ENCODE data around the gene WDFY4. TPM values are rescaled to one million over a fixed set of nuclear protein-coding genes. Genes with fewer than 3 reads are reported as not detected.
A peak's percentile ranks its signal among the peaks of the same experiment; 100 is the strongest.

WDFY4 gene
- polyA plus RNA-seq, 1 donor from 2014 or later = 78.7 TPM

DNA sequence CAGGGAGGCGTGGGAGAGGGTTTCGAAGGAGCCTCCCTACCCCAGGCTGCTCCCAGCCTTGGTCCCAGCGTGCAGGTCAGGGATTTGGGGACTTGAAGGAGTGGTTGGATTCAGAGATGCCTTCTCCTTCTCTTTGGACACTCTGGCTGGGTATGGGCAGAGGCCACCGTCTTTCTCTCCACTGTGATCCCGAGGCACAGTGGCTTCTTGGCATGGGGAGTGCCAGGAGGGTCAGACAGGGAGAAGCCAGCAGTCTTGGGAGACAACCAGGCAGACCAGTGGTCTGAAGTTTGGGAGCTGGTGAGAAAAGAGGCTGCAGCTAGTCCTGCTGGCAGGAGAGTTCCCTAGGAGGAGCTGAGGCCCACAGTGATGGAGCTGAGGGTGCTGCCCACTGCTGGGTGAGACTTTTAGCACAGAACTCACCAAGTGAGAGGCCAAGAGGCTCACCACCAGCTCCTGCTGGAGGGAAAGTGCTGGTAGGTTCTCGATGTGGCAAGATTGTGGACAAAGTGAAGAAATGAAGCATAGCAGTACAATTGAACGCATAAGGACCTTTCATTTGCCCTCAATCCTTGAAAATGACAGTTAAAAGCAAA, 35.2 kb upstream of the WDFY4 start:
- Mint-ChIP-seq H3K27me3 (peaks cover 12% of the 10 kb centered on the region), H3K36me3 (no peaks in the 10 kb centered on the region), H3K4me3 (no peak overlapping the region), H3K9me3 (no peaks in the 10 kb centered on the region), H3K27ac (no peak overlapping the region), H3K4me1 (peaks cover 6 to 13% (median 11%) of the 10 kb centered on the region in 3 donors)

DNA sequence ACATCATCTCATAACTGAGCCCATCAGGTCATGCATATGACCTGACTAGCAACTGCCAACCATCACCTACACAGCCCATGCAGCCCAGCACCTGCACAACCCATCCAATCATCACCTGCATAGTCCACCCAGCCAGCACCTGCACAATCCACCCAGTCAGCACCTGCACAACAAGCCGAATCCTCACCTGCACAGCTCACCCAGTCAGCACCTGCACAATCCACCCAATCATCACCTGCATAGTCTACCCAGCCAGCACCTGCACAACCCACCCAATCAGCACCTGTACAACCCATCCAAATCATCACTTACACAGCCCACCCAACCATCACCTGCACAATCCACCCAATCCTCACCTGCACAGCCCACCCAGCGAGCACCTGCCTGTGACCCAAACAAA, 33.4 kb upstream of the WDFY4 start:
- Mint-ChIP-seq H3K27me3 (peaks cover 12% of the 10 kb centered on the region), H3K36me3 (no peaks in the 10 kb centered on the region), H3K9me3 (no peaks in the 10 kb centered on the region), H3K4me1 (peaks cover 8 to 13% (median 12%) of the 10 kb centered on the region in 3 donors), H3K4me3 (no peak overlapping the region), H3K27ac (peak overlapping the region in 1 of 3 donors; percentile 70)

DNA sequence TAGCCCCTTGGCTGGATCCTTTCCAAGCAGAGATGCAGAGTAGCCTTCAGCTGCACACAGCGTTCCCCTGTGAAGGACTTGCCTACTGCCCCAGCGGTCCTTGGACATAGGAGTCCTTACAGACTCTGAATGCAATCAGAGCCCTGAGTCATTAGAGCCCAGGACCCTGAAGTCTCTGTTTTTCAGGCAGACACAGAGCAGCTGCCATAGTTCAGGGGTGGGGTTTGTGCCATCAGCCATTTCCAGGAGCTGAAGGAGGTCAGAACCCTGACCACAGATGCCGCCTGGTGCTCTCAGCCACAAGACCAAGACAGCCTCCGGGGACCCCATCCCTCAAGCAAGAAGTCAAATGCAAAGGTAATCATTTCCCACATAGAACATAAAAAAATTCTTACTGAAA, 32.8 kb upstream of the WDFY4 start:
- H3K4me3 Mint-ChIP-seq = no peak overlapping the region
- peak overlapping the region in 2 of 3 donors; percentile 26 to 70 for H3K27ac Mint-ChIP-seq
- no peaks in the 10 kb centered on the region for H3K9me3 Mint-ChIP-seq
- H3K36me3 Mint-ChIP-seq = no peaks in the 10 kb centered on the region
- peaks cover 12% of the 10 kb centered on the region for H3K27me3 Mint-ChIP-seq
- H3K4me1 Mint-ChIP-seq = peaks cover 11 to 17% (median 17%) of the 10 kb centered on the region in 3 donors

DNA sequence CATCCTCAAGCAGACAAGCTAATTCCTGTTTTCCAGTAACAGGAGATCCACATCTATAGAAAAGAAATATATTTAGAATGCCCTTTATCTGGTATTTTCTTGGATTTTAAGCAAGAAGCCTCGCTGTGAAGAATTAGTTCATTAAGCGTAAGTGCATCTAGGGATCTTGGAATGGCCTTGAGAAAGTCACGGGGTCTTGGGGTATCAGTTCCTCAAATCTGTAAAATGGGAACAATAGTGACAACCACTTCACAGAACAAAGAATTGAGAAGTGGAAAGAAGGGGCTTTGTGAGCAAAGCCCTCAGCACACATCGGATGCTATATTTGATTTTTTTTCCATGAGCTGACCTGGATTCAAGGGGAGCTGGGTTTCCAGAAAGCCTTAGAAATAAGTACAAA, 32.3 kb upstream of the WDFY4 start:
- no peak overlapping the region for H3K4me3 Mint-ChIP-seq
- peaks cover 12% of the 10 kb centered on the region for H3K27me3 Mint-ChIP-seq

DNA sequence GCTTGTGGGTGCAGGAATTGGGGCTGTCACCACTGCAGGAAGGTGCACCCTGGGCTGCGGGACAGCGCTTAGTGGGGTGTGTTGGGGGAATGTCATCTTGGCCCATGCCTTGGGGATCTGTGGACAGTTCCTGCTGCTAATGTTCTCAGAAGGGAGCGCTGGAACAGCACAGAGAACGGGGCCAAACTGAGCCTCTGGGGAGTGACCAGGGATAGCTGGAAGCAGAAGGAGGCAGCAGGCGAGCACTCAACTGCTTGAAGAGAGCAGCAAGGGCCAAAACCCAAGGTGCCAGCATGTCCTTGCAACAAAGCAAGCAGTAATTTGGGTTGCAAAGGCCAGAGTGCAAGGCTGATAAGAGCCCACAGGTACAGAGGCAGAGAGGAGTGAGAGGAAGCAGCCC, 31.3 kb upstream of the WDFY4 start:
- H3K4me1 Mint-ChIP-seq = peaks cover 17 to 21% (median 21%) of the 10 kb centered on the region in 3 donors
- H3K27ac Mint-ChIP-seq = peak overlapping the region in 1 of 3 donors; percentile 73
- no peaks in the 10 kb centered on the region for H3K9me3 Mint-ChIP-seq
- no peak overlapping the region for H3K4me3 Mint-ChIP-seq
- H3K27me3 Mint-ChIP-seq = peaks cover 11% of the 10 kb centered on the region
- H3K36me3 Mint-ChIP-seq = no peaks in the 10 kb centered on the region

More for the DNA sequence above, 32.3 kb upstream of the WDFY4 start:
- no peaks in the 10 kb centered on the region for H3K36me3 Mint-ChIP-seq
- peaks cover 11 to 17% (median 17%) of the 10 kb centered on the region in 3 donors for H3K4me1 Mint-ChIP-seq
- H3K9me3 Mint-ChIP-seq = no peaks in the 10 kb centered on the region
- peak overlapping the region in 2 of 3 donors; percentile 26 to 70 for H3K27ac Mint-ChIP-seq

DNA sequence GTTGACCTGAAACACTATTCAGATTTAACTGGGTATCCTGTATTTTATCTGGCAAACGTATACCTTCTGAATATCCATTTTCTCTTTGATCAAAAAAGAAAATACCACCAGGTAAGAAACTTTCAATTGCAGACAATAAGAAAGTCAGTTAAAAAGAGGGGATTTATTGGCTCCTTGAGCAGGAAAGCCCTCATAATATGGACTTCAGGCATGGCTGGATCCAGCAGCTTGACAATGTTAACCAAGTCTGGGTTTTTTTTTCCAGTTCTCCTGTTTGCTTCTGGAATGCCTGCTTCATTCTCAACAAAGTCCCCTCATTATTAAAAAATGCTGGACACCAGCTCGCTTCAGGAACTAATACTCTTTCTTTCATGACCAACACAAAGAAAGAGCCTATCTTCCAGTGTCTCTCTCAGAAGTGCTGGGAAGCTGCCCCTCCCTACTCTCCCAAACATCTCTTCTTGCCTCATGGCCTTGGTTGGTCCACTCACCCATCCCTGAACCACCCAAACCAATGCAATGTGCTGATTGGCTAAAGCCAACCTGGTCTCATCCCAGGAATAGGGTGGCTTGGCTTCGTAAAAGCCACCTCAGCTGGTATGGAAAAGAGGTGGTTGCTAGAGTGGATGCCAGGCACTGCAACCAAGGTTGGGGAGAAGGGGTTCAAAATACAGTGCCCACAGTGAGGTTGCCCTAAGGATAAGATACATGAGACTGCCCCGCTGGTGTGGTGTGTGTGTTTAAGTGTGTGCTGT, 30.6 kb upstream of the WDFY4 start:
- Mint-ChIP-seq H3K27me3 (peaks cover 11% of the 10 kb centered on the region), H3K4me1 (peaks cover 20 to 25% (median 22%) of the 10 kb centered on the region in 3 donors), H3K36me3 (no peaks in the 10 kb centered on the region), H3K4me3 (no peak overlapping the region), H3K27ac (no peak overlapping the region), H3K9me3 (no peaks in the 10 kb centered on the region)

DNA sequence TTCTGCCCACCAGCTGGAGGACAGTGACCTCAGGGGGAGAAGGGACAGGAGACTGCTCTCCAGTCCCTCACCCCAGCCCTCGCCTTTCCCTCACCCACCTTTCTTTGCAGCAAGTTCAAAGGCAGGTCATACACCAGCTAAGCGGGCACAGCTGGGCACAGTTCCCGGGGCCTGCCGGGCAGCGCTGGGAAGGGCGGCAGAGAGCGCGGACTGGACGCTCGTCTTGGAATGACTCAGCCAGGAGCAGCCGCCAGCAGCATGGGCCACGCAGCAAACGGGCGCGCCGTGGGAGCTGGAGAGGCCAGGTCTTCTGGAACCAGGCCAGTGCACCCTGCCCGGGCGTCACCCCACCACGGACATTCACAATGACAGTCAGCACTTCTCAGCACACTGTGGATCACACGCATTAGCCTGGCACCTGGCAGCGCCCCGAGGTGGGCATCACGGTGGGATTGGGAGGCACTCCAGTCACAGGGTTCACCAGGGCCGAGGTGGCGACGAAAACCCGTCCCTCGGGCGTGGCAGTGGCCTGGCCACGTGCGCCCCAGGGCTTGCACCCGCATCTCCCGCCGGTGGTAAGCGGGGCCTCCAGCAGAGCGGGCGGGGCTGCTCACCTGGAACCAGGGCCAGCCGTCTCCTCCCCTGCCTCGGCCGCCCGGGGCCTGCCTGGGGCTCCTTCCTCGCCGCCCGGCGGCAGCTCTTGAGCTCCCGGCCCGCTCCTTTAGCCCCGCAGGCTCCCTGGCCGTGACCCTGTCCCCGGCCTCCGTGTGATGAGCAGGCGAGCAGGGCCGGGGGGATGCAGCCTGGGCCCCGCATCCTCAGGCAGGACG, 29.0 kb upstream of the WDFY4 start:
- peaks cover 29 to 33% (median 30%) of the 10 kb centered on the region in 3 donors for H3K4me1 Mint-ChIP-seq
- H3K27me3 Mint-ChIP-seq = peaks cover 11% of the 10 kb centered on the region
- no peaks in the 10 kb centered on the region for H3K36me3 Mint-ChIP-seq
- H3K27ac Mint-ChIP-seq = no peak overlapping the region
- H3K4me3 Mint-ChIP-seq = peak overlapping the region in 2 of 4 donors; percentile 55 to 92
- H3K9me3 Mint-ChIP-seq = no peaks in the 10 kb centered on the region

DNA sequence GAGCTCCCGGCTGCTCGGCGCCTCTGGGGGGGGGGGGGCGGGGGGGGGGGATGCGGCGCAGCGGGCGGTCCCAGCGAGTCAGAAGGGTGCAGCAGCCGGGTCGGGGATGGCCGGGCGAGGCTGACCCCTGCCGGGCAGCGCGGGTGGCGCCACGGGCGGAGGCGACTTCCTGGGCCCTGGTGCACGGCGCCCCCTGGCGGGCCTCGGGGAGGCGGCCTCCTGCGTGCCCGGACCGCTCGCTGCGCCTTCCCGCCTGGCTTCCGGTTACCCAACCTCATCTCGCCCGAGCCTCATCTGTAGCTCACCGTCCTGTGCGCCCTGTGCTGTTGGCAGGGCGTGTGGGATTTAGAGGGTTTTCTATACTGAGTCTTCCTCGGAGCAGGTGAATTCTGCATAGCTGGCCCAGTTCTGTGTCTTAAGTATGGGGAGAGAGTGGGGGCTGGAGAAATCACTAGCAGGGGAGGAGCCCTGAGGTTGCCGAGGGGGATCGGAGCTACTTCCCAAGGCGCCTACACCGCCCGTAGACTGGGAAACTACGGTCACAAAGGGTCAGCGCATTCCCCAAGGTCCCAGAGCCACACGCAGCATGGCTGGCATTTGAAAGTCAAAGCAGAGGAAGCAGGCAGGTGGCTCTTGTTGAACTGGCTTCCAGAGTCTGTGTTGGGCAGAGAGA, 28.3 kb upstream of the WDFY4 start:
- H3K36me3 Mint-ChIP-seq = no peaks in the 10 kb centered on the region
- peaks cover 10% of the 10 kb centered on the region for H3K27me3 Mint-ChIP-seq
- peak overlapping the region in 1 of 3 donors; percentile 73 for H3K27ac Mint-ChIP-seq
- no peaks in the 10 kb centered on the region for H3K9me3 Mint-ChIP-seq
- H3K4me1 Mint-ChIP-seq = peaks cover 31 to 33% (median 32%) of the 10 kb centered on the region in 3 donors
- peak overlapping the region; percentile 75 to 92 (median 84) for H3K4me3 Mint-ChIP-seq

DNA sequence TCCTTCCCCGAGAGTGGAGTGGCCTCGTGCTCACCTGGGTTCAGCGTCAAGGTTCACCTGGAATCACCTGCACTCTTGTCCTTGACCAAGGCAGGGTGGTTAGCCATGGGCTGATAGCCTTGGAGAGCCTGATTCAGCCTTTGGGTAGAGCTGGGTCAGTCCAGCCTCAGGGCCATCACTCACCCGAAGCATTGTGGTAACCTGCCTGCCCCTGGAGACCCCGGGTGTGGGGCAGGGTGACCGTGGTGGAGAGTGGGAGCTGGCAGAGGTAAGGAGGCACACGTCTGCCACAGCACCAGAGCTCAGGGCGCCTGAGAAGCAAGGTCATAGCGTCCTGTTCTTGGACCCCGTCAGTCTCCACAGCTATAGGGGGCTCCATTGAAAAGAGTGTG, 27.8 kb upstream of the WDFY4 start:
- peaks cover 2% of the 10 kb centered on the region for H3K36me3 Mint-ChIP-seq
- peaks cover 7% of the 10 kb centered on the region for H3K27me3 Mint-ChIP-seq
- no peaks in the 10 kb centered on the region for H3K9me3 Mint-ChIP-seq
- H3K4me3 Mint-ChIP-seq = peak overlapping the region; percentile 8 to 92 (median 76)
- H3K4me1 Mint-ChIP-seq = peaks cover 29 to 38% (median 29%) of the 10 kb centered on the region in 3 donors
- H3K27ac Mint-ChIP-seq = no peak overlapping the region

DNA sequence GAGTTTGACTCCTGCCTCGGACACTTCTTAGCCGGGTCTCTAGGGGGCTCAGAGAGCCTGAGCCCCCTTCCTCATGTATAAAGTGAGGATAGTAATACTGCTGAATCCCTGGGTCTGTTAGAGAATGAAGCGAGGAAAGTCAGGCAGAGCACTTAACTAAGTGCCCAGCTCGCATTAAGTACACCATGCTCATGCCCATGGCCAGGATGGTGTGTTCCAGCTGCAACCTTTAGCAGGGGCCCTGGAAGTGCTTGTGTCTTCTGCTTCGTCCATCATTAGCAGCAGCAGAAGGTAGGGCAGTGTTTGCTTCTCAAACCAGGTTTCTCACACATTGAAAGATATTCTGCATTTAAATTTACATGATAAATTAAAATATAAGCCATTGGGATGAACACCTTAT, 27.3 kb upstream of the WDFY4 start:
- no peak overlapping the region for H3K27ac Mint-ChIP-seq
- H3K4me3 Mint-ChIP-seq = peak overlapping the region in 2 of 4 donors; percentile 8 to 77
- no peaks in the 10 kb centered on the region for H3K9me3 Mint-ChIP-seq
- peaks cover 25 to 36% (median 27%) of the 10 kb centered on the region in 3 donors for H3K4me1 Mint-ChIP-seq
- H3K27me3 Mint-ChIP-seq = peaks cover 5% of the 10 kb centered on the region
- H3K36me3 Mint-ChIP-seq = peaks cover 2% of the 10 kb centered on the region

DNA sequence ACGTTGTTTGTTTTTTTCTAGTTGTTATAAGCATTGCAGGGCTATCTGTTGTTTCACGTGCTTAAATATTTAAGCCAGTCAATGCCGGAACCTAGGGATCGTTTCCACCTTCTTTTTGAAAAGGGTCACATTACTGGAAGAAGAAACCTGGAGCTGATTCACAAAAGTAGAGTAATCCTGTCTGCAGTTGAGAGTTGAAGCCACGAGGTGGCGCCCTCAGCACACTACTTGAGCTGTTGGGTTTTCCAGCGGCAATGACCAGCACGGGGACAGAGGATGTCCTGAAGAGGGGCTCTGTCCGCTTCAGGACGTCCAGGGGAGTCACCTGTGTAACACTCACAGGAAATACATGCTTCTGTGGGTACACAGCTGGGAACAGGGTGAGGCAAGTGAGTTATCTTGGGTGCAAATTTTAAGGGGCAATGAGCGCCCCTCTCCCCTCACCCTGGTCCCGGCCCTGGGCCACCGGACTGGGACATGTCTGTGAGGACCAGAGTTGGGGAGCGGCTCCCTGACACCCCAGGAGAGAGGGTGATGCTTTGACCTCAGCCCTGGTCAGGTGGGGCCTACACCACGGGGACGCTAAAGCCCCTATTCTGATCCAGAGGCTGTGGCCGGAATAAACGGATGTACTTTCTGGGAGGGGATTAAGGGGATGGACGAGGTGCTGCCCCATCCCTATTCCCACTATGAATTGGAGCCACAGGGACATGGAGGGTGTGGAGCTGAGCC, 26.3 kb upstream of the WDFY4 start:
- H3K36me3 Mint-ChIP-seq = peaks cover 2% of the 10 kb centered on the region
- peaks cover 25 to 37% (median 27%) of the 10 kb centered on the region in 3 donors for H3K4me1 Mint-ChIP-seq
- no peaks in the 10 kb centered on the region for H3K9me3 Mint-ChIP-seq
- peak overlapping the region in 2 of 3 donors; percentile 8 to 93 for H3K27ac Mint-ChIP-seq
- H3K4me3 Mint-ChIP-seq = peak overlapping the region in 2 of 4 donors; percentile 14 to 71
- peaks cover under 1% of the 10 kb centered on the region for H3K27me3 Mint-ChIP-seq

DNA sequence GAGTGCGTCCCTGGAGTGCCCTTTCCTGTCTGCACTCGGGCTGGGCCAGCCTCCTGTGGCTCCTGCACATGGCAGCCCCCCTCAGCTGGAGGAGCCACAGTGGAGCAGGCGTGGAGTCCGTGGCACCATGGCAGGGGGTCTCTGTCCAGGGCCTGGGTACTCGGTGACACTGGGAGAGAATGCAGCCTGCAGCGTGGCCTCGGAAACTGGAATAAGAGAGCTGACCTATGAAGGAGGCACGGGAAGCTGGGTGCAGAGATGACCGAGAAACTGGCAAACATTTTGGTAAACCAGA, 25.8 kb upstream of the WDFY4 start:
- Mint-ChIP-seq H3K9me3 (no peaks in the 10 kb centered on the region), H3K4me3 (no peak overlapping the region), H3K27me3 (no peaks in the 10 kb centered on the region), H3K36me3 (peaks cover 2% of the 10 kb centered on the region), H3K27ac (no peak overlapping the region), H3K4me1 (peaks cover 25 to 37% (median 30%) of the 10 kb centered on the region in 3 donors)

DNA sequence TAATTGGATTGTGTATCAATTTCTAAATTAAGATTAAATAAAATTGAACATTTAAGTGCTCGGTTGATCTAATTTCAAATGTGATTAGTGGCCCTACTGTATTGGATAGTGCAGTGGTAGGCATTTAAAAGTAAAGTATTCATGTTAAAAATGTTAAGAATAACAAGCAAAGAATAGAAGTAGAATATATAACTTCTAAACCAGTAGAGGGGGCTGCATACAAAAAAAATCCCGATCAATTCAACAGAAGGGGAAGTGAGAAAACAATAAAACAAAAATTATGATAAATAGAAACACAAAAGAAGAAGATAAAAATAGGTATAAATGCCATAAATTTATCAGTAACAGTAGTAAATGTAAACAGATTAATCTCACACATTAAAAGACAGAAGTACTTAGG, 24.9 kb upstream of the WDFY4 start:
- Mint-ChIP-seq H3K9me3 (no peaks in the 10 kb centered on the region), H3K27me3 (no peaks in the 10 kb centered on the region), H3K27ac (peak overlapping the region in 1 of 3 donors; percentile 75), H3K4me3 (peak overlapping the region in 1 of 4 donors; percentile 16), H3K36me3 (peaks cover 2% of the 10 kb centered on the region), H3K4me1 (peaks cover 25 to 37% (median 32%) of the 10 kb centered on the region in 3 donors)

DNA sequence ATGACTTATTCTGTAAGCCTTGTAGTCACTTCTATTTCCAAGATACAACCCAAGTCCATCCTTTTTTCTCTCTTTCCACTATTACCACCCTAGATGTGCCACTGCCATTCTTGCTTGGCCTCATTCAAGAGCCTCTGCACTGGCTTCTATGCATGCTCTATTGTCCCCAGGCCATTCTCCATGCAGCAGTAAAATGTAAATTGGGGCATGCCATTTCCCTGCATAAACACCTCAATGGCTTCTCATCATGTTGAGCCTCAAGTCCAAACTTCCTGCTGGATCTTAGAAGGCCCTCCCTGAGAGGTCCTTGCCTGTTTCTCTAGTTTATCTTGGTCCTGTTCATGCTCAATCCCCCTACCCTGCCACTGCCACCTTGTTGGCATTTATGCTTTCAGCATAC, 23.2 kb upstream of the WDFY4 start:
- peaks cover 23 to 34% (median 31%) of the 10 kb centered on the region in 3 donors for H3K4me1 Mint-ChIP-seq
- peaks cover 2% of the 10 kb centered on the region for H3K36me3 Mint-ChIP-seq
- no peaks in the 10 kb centered on the region for H3K9me3 Mint-ChIP-seq
- peak overlapping the region in 2 of 3 donors; percentile 12 to 92 for H3K27ac Mint-ChIP-seq
- peak overlapping the region in 3 of 4 donors; percentile 2 to 67 (median 55) for H3K4me3 Mint-ChIP-seq
- H3K27me3 Mint-ChIP-seq = no peaks in the 10 kb centered on the region

All from IgD-negative memory B cell (primary cell).